HL-60 (cell line): ENCODE measurements around the gene MOB1B.

ENCODE experiments used
- CTCF ChIP-seq: IDR thresholded peaks from one replicate; pipeline ENCODE4 v1.5.1; 2011; ENCODE audit warnings: low read length, control low read depth, inconsistent platforms; ENCODE audit not compliant: insufficient read depth
- POLR2AphosphoS5 ChIP-seq: IDR thresholded peaks from 2 replicates; pipeline ENCODE4 v1.6.1; 2012; ENCODE audit warnings: low read depth
- REST ChIP-seq: IDR thresholded peaks from 2 replicates; pipeline ENCODE4 v1.6.1; 2012; ENCODE audit warnings: low read depth; ENCODE audit not compliant: insufficient replicate concordance

DNA sequence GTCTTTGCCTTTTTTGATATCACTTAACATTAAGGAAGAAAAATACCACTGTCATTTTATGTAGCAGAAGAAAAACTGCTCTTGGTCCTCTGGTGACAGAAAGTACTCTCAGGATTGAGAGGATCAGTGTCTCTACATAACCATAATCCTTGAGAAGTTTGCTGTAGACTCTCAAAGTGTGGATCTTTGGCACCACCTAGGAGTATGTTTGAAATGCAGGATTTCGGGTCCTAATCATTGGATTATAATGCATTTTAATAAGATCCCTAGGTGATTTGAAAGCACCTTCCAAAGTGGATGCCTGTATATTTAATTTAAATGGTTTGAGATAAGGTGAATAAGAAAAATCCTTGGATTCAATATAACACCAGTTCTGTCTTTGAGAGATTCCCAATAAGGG is 23.2 kb downstream of the MOB1B start:
- TF ChIP-seq CTCF (no peak), REST (no peak), POLR2AphosphoS5 (no peak)
